ENCODE data around the gene DHDH.
"Not testable (repeated sequence)": the region's sequence is repeated elsewhere in the genome, so short reads cannot be mapped to it uniquely, and the experiment has no call there.

DNA sequence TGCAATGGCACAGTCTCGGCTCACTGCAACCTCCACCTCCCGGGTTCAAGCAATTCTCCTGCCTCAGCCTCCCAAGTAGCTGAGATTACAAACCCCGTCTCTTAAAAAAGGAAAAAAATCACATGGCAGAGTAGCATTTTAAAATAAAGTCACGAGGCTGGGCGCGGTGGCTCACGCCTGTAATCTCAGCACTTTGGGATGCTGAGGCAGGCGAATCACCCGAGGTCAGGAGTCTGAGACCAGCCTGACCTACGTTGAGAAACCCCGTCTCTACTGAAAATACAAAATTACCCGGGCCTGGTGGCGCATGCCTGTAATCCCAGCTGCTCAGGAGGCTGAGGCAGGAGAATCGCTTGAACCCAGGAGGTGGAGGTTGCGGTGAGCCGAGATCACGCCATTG, 5.8 kb upstream of the DHDH start:
- not testable (repeated sequence) for TF ChIP-seq CTCF (conservative IDR thresholded peaks at IDR 0.05; ENCODE audit: low read length); EZH2phosphoT487 (IDR thresholded peaks at IDR 0.05; ENCODE audit: borderline replicate concordance, low read depth, low read length)
